ENCODE results near the gene LDLRAP1.

The LDLRAP1 gene

GRCh38 chr1:25544243-25544764 lies 898 bp downstream of the LDLRAP1 start:
- peak; percentile 63 for DNase-seq

DNA sequence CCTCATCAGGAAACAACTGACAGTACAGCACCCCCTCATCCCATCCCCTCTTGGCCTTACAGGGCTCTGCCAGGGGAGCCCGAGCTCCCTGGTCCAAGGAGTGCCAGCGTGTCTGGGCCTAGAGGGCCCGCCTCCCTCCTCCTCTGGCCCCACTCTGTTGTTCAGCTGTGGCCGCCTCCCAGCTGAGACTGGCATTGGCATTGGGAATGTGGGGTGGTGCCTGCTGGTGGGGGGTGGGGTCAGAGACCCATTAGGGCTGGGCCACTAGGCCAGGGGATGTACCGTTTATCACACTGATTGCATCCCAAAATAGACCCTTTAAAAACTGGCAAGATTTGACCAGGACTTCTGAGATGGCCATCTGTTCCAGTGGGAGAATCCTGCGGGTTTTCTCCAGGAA lies 1.4 kb downstream of the LDLRAP1 start:
- DNase-seq = no peak

- no peak for DNase-seq
Measured at GRCh38 chr1:25545767-25546166, 2.4 kb downstream of the LDLRAP1 start.

DNA sequence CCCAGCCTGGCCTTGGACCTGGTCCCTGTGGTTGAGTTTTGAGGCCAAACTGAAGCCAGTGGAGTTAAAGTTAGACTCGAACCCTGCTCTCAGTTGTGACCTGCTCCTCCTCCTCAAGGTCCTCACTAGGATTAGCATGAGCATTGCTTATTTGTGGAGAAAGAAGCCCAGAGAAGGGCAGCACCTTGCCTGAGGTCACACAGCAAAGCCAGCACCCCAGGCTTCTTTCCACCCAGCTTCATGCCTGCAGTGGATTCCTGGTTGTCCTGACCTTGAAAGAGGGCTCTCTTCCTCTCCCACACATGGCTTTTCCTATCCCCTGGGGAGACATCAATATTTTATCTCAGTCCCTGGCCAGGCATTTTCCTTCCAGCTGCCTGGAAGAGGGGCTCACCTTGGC lies 2.8 kb downstream of the LDLRAP1 start:
- no peak for DNase-seq

DNA sequence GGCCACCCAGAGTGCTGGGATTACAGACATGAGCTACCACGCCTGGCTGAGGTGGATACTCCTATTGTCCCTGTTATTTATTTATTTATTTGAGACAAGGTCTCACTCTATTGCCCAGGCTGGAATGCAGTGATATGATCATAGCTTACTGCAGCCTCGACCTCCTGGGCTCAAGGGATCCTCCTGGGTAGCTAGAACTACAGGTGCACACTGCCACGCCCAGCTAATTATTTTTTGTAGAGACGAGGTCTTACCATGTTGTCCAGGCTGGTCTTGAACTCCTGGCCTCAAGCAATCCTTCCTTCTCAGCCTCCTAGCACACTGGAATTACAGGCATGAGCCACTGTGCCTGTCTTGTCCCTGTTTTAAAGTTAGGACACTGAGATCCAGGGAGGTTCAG lies 5.2 kb downstream of the LDLRAP1 start:
- DNase-seq = no peak

DNA sequence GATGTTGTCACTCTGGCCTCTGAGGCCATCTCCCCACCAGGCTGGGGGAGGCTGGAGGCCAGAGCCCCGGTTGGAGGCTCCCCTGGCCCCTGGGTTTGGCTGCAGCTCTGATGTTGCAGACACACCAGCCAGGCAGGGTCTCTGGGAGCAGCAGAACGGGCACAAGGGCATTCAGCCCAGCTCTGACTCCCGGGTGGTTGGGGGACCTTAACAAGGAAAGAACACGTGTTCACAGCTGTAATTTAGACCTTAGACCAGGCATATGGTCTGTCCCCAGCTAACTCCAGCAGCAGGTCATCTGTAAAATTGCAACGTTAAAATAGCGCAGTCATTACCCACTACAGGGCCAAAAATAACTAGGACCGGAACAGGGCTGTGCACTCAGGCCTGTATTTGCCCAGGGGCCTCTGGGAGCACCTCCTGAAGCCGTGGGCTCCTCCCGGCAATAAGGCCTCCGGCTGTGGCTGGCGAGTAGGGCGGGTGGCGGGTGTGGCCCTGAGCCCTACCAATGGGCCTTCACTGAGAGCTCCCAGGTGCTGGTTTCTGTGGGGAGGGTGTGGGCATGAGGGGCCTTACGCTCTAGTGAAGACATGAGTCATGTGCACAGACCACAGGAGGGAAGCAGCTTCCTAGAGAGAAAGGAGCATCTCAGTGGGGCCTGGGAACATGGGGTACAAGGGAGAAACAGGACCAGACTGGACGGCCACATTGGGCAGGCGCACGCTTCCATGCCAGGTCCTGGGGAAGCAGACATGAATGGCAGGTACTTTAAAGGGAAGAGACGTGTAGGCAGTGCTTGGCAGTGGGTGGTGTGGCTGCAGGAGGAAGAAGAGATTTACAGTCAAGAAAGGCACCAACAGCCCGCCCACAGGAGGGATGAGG lies 6.1 kb downstream of the LDLRAP1 start:
- peak; percentile 46 for DNase-seq

DNA sequence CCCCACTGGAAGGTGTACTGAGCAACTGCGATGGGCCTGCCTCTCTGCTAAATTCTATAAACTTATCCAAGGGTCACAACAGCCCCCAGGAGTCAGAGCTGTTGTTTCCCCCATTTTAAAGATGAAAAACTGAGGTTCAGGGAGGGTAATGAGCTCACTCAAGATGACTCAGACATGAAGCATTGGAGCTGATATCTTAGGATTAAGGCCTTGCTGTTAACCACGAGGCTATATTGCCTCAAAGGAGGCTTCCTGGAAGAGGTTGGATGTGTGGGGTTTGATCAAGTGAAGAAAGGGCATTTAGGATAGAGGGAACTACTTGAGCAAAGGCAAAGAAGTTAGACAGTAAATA lies 6.7 kb downstream of the LDLRAP1 start:
- DNase-seq = no peak

DNA sequence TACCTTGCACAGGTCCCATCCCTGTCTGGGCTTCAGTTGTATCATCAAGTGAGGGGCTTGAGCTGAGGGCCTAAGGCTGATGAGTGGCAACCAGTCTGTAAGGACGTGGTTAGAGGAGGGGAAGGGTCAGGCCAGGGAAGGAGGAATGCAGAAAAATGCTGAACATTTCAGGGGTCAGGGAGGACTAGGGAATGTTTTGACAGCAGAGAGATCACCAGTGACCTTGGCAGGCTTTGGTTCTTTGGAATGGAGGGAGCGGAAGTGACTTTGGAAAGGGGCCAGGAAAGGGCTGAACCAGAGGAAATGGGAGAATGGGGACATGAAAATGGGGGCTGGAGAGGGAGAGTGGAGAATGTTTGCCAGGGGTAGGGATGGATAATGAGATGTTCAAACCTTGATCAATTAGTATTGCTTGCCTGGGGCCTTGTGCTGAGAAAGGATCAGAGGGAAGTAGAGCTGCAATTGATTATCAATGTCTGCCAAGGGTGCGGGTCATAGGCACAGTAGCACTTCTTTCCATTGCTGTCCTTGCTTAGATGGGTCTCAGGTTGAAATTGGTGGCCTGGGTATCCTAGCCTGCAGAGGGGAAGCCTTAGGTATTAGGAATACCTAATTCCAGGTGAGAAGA lies 7.4 kb downstream of the LDLRAP1 start:
- DNase-seq = no peak

DNA sequence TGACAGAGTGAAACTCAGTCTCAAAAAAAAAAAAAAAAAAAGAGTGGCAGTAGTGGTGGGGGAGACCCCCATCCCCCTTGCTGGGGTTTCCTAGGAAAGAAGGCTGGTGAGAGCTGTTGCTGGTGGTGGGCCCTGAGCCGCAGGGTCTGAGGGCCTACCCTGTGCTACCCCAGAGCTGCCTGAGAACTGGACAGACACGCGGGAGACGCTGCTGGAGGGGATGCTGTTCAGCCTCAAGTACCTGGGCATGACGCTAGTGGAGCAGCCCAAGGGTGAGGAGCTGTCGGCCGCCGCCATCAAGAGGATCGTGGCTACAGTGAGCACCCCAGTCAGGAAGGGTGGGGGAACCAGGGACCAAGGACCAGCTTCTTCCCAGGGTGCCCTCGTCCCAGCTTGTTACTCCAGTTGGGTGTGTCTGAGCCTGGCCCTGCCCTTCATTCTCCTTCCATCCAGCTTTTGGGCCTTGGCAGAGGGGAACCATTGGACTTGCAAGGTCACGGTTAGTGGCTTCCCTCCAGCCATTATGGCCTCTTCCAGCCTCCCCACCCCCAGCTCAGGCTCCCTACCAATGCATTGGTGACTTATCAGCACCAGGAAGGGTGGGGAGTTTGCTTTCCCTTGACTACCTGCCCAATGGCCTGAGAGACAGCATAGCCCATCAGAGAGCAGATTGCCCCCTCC lies 10.5 kb downstream of the LDLRAP1 start:
- DNase-seq = no peak

- no peak for DNase-seq
Measured at GRCh38 chr1:25554430-25554780, 11.0 kb downstream of the LDLRAP1 start.

DNA sequence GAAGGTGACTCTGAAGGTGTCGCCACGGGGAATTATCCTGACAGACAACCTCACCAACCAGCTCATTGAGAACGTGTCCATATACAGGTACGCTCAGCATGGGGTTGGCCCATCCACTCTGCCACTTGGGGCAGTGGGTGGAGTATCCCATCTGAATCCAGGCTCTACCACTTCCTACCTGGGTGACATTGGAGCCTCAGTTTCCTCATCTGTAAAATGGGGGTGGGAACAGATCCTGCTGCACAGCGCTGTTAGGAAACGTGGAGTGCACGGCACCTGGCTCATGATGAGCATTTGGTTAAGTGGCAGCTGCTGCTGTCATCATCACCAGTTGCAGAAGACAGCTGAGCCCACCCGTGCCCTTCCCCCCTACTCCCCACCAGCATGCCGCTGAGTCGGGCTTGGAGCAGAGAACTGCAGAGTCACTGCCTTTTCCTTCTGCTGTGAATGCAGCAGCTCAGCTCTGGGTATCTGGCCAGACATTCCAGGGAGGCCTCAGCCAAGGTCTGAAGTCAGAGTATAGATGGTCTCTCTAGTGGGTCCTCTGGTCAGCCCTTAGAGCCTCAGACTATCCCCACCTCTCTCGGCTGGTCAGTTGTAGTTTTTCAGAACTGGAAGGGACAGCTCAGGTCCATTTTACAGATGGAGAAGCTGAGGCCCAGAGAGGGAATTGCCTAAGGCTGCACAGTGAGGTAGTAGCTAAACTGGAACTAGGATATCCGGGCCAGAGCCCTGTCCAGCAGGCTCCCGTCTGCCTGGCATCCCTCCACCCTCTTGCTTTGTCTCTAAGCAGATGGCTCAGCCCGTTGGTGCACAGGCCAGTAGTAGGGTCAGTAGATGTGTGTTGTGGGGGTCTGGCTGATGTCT lies 11.7 kb downstream of the LDLRAP1 start:
- DNase-seq = peak; percentile 45

- DNase-seq = no peak
Measured at GRCh38 chr1:25555753-25556092, 12.3 kb downstream of the LDLRAP1 start.

DNA sequence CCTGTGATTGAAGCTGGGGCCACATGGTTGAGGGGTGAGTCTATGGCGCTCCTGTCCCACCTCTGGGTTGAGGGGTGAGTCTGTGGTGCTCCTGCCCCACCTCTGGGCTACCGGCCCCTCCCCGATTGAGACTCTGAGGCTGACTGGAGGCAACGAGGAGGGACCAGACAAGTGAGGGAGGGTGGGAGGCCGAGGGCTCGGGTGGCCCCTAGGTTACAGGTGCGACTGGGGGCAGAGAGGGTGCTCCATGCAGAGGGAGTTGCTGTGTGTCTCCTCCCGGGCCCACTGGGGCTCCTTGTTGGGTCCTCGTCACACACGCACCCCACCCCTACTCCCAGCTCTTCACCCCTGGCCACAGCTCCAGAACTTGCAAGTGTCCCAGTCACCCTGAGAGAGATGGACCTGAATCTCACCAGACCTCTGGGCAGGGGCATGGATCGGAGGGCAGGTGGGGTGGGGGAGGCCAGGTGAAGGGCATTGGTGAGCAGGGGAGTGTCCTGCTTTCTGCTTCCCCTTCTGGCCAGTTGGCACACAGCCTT lies 12.8 kb downstream of the LDLRAP1 start:
- DNase-seq = no peak

DNA sequence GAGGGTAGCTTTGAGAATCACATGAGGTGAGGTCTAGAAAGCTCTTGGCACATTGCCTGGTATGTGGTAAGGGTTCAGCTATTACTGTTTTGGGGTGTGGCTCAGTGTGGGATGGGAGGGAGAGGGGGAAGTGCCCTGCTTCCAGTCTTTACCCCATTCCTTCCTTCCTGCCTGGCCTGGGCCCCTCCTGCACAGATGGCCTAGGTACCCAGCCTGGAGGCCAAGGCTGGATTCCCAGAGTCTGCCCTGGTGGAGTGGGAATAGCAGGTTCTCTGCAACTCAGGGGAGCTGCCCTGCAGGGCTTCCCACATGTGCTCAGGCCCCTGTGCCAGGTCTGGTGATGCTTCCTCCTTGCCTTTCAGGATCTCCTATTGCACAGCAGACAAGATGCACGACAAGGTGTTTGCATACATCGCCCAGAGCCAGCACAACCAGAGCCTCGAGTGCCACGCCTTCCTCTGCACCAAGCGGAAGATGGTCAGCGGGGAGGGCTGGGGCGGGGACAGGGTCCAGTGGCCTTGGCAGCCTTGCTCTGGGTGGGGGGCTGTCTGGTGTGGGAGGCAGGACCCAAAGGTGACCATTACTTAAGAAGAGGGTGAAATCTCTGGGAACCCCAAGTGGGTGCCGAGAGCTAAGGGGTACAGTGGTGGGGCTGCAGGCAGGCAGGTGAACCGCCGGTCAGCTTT lies 13.5 kb downstream of the LDLRAP1 start:
- DNase-seq = peak; percentile 47

DNA sequence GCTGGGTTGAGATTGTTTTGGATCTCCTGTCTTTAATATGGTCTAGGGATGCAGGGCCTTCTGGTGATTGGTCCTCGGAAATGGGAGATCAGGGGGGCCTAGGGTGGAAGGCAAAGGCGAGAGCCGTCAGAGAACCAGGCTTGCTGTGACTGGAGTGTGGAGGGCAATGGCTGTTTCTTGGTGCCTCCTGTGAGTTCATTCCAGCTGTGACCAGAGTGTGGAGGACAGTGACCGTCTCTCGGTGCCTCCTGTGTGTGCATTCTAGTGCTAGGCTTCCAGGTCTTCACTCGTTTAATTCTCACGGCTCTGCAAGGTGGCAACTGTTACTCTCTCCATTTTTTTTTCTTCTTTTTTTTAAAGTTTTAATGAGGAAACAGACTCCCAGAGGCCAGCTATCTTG lies 14.1 kb downstream of the LDLRAP1 start:
- DNase-seq = no peak

DNA sequence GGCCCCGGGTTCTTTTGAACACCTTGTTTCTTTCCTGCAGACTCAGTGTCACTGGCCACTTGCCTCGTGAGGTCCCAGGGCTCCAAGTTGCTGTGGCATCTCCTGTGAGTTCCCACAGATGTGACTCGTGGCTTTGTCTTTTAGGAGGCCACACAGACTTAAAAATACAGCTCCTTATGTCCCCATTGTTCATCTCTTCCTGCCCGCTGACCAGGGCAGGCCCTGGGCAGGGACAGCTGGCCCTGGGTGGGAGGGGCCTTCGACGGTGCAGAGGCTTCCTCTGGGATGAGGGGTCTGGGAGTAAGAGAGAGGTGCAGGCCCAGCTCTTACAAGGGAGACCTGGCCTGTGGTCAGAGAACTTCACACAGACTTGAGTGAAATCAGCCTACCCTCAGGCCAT lies 15.6 kb downstream of the LDLRAP1 start:
- no peak for DNase-seq

GRCh38 chr1:25560001-25560400 lies 16.6 kb downstream of the LDLRAP1 start:
- no peak for DNase-seq

DNA sequence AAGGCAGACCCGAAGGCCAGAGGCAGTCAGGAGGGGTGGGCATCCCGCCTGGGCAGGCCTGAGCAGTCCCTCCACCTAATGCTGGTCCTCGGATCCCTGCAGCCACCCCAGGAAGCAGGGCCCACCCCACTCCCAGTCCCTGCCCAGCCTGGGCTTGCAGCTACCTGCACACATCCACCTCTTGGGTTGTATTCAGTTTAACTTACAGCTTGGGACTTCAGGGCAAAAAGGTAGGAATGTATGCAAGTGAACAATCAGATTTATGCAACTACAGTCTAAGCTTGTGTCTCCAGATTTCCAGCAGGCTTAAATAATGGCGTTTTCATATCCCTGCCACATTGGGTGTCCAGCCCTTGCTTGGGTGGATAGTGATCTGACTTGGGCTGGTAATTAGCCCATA lies 17.4 kb downstream of the LDLRAP1 start:
- DNase-seq = no peak

- DNase-seq = no peak
Measured at GRCh38 chr1:25561421-25562100, 18.2 kb downstream of the LDLRAP1 start.

DNA sequence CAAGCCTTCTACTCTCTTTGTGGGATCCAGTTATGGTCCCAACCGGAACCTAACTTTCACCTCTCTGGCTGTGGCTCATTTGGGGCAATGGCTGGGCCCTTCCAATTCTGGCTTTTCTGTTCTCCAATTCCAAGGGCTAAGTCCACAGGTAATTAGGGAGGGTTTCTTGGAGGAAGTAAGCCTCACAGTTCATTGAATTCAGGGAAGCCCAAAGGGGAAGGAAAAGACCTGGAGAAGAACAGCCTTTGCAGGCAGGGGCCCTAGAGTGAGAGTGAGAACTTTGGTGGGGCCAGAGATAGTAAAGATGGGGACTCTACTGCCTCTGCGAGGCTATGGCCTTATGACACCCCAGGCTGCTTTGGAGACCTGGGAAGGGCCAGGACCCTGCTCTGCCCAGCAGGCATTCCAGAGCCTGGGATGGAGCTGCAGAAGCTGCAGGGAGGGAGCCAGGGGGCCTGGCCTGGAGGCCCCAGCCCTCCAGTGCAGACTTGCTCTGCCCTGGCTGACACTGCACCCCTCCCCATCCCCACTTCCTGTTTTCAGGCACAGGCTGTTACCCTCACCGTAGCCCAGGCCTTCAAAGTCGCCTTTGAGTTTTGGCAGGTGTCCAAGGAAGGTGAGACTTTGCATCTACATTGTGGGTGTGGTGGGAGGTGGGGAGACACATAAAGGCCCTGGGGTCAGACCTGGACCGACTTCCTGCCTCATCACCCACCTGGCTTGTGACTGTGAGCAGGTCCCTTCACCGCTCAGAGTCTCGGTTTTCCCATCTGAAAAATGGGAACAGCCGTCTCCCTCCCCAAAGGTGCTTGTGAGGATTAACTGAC lies 18.9 kb downstream of the LDLRAP1 start:
- no peak for DNase-seq

- no peak for DNase-seq
Measured at GRCh38 chr1:25562928-25563283, 19.5 kb downstream of the LDLRAP1 start.

All from NCI-H2171 treated with DMSO at 0.1 percent for 48 hours (cell line).